A673 (cell line): ENCODE data around the gene SOX5.

Source experiments
- EZH2 ChIP-seq: fragments of 200-600 bp; sonication (generic); IDR thresholded peaks from 2 replicates; pipeline ENCODE4 v1.6.1; 2017; ENCODE audit warnings: borderline replicate concordance, low read depth, mild to moderate bottlenecking, mixed read lengths, antibody characterized with exemption, low read length; ENCODE audit not compliant: poor library complexity, severe bottlenecking
- TF ChIP-seq, protein P1 (sequence below): fragments of 300-800, 200-600 bp; sonication (generic); conservative IDR thresholded peaks from 2 replicates; pipeline ENCODE4 v1.5.1; 2017; ENCODE audit warnings: low read depth, mild to moderate bottlenecking, antibody characterized with exemption, low read length, moderate library complexity, mixed read lengths

- TF ChIP-seq, protein P1, sequence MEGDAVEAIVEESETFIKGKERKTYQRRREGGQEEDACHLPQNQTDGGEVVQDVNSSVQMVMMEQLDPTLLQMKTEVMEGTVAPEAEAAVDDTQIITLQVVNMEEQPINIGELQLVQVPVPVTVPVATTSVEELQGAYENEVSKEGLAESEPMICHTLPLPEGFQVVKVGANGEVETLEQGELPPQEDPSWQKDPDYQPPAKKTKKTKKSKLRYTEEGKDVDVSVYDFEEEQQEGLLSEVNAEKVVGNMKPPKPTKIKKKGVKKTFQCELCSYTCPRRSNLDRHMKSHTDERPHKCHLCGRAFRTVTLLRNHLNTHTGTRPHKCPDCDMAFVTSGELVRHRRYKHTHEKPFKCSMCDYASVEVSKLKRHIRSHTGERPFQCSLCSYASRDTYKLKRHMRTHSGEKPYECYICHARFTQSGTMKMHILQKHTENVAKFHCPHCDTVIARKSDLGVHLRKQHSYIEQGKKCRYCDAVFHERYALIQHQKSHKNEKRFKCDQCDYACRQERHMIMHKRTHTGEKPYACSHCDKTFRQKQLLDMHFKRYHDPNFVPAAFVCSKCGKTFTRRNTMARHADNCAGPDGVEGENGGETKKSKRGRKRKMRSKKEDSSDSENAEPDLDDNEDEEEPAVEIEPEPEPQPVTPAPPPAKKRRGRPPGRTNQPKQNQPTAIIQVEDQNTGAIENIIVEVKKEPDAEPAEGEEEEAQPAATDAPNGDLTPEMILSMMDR = no peak
- TF ChIP-seq EZH2 = no peak
Measured at GRCh38 chr12:23885394-23885793, 64.1 kb downstream of the SOX5 start.
